GM18867 (cell line): ENCODE measurements around the gene WWOX.

Source experiments
- ATAC-seq: cut with Tn5 transposase; IDR thresholded peaks from one replicate; pipeline ENCODE4 v1.9.1; 2021; ENCODE audit warnings: mild to moderate bottlenecking, moderate library complexity; ENCODE audit not compliant: unreplicated experiment

The WWOX gene

DNA sequence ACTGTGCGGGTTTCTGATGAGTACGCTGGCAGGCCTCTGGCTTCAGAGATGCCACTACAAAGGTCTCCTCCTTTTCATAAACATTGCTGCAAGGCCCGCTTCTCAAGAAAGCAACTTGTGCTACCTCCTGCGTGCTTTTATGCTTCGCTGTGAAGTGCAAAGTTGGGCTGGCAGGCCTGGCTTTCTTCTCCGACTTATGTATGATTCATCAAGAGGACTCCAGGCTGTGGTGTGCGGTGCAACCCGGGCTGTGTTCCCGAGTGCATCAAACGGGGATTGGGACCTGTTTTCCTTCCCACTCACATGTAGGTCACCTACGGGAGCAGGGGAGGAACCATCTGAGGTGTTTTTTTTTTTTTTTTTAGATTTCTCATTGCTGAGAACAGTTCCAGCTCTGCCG, 534.1 kb downstream of the WWOX start:
- no peak for ATAC-seq

DNA sequence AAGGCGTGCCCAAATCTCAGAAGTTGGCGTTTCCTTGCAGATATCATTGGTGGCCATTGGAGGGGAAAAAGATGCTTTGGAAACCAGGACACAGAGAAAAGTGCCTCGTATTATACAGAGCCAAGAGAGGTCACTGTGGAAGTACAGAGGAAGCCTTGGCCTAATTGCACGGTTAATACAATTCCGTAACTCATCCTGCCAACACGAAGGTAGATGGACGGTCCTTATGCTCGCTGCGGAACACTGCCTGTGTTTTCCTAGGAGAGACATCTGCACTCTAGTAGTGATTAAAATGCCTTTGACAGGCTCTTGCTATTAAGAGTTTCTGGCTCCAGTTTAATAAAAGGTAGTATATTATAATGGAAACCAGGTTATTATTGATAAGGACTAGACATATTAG, 536.4 kb downstream of the WWOX start:
- no peak for ATAC-seq

- no peak for ATAC-seq
Observed at GRCh38 chr16:78638371-78638770, 538.9 kb downstream of the WWOX start.

DNA sequence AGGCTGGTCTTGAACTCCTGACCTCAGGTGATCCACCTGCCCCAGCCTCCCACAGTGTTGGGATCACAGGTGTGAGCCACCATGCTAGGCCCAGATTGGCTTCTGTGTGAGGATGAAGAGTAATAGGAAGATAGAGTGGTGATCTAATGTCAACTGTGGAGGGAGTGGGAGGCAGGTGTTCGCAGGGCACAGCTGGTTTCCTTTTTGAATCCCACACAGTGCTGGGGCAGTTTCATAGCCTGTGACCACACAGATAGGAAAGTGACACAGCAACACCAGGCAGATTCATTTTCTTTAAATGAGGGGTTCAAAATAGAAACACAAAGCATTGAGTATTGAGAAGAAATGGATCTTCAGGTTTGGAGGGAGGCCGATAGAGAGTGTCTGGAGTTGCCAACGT, 540.3 kb downstream of the WWOX start:
- peak; percentile 78 for ATAC-seq

DNA sequence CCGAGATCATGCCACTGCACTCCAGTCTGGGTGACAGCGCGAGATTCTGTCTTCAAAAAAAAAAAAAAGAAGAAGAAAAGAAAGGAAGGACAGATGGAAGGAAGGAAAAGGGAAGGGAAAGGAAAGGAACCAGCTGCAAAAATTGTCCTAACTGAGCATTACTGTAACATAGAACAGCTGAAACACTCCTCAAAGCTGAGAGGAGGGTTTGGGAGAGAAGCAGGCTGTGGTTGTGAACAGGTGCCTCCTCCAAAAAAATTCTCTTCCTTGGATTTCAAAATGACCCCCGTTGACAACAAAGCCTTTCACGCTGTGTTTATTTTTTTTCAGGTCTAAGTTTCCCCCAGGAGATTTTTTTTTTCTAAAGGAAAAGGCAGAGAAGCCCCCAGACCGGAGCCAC, 541.4 kb downstream of the WWOX start:
- no peak for ATAC-seq

DNA sequence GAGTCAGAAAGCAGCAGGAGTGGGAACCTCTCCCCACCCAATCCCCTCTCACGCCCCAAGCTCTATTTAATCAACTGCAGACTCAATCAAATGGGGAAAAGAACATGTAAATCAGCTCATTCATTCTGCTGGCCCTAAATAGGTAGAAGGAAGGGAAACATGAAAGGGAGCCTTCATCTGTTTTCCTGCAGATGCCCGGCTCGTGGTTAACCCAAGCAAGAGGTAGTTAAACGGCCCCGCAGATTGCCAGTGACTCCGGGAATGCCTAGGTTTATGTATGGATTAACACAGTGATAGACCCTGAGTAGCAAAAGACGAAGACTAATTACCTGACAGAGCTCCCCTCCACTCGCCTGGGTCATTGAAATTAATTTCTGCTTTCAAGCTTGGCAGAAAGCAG, 542.0 kb downstream of the WWOX start:
- ATAC-seq = no peak

DNA sequence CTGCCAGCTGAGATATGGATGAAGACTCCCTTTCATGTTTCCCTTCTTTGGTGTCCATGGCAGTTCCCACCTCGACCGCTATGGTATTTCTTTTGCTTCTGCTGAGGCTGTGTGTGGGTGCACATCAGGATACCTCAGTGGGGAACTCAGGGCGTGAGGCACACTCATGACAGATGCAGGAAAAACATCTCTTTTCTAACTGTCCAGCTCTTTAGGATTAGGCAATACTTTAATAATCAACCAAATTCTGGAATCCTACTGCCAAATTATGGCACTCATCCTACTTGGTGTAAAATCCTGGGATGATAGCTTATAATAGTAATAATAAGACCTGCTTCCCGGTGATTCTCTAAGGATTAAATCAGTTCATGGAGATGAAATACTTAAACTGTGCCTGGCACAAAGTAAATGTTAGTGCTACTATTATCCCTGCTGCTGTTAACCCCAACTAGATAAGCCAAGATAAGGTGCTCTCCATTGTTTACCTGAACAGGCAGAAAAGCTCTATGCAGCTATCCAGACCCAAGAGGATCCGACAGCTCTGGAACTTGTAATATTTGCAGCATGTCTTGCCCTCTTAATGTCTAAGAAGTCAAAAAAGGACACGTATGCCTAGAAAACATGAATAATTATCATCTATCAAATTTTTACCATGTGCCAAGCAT, 543.3 kb downstream of the WWOX start:
- no peak for ATAC-seq

DNA sequence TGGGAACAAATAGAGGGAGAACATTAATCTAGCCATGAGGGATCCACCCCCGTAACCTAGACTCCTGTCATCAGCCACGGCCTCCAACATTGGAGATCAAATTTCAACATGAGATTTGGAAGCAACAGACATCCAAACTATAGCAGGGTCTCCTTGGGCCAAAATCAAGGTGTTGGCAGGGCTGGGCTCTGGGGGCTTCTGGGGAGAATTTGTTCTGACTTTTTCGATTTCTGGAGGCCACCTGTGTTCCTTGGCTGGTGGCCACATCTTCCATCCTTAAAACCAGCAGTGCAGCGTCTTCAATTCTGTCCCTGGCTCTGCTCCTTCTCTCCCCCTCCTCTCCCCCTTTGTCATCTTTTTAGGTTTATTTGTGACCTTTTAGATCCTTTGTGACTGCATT, 546.2 kb downstream of the WWOX start:
- no peak for ATAC-seq

DNA sequence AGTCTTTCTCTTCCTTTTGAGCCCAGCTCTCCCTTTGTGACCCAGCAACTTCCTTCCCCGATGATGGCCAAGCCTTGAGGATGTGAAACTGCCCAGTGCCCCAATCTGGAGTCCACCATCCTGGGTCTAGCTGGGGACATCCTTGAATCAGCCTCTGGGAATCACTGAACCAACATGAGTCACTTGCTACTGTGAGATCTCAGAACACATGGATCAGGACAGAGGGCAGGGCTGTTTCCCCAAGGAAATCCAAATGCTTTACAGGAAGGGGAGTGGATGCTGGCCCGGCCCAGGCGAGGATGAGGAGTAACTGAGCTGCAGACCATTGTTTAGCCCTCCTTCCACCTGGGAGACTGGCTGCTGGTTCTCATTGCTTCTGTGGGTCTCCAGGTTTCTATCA, 547.6 kb downstream of the WWOX start:
- no peak for ATAC-seq

DNA sequence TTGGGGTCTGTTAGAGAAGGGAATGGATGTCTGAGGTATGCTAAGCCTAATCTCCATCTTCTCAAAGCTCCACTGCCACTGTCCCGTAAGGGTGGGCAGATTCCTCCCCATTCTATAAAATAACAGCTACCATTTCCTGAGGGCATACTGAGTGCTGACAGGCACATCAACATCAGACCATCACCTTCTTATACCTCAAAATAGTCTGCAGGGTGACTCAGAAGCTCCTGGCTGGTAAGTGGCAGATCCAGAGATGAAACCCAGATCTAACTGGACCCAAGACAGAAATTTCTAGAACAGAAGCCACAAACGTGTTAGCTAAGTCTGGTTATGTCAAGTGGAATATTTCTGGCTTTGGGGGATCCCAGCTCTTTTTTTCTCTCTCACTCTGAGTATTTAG, 548.0 kb downstream of the WWOX start:
- ATAC-seq = no peak

- ATAC-seq = no peak
Observed at GRCh38 chr16:78648517-78648916, 549.1 kb downstream of the WWOX start.

GRCh38 chr16:78650339-78651074, 551.1 kb downstream of the WWOX start:
- no peak for ATAC-seq

DNA sequence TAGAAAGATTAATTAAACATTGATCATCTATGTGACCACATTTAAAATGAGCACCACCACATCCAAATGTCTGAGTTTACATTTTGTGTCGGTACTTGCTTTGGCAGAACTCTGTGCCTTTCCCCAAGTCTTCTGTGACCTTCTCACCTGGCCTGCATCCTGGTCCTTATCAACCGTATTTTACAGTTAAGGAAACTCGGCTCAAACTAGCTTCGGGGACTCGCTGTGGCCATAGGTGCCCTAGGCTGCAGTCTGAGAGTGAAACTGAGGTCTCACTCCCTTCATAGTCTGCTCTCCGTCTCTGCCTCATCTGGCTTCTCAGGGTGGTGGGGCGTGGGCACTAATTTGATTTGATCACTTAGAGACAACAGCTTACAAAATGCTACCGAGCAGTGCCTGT, 555.5 kb downstream of the WWOX start:
- no peak for ATAC-seq

GRCh38 chr16:78655331-78656113, 556.1 kb downstream of the WWOX start:
- no peak for ATAC-seq

DNA sequence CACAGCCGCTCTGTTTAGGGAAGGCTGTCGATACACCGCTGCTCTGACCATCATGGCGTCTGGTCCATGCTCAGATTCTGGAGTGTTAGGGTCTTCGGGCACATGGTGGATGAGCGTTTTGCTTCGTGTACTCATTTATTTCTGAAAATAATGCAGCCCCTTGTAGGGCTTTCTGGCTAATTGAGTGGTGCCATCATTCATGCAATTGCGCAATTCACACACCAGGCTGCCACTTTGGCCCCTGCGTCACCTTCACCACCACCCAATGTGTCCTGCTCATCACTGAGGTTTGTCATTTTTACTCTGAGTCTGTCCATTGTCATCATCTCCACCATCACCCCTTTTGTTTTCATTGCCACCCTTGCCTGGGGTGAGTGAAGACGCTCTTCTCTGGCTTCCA, 557.4 kb downstream of the WWOX start:
- no peak for ATAC-seq

DNA sequence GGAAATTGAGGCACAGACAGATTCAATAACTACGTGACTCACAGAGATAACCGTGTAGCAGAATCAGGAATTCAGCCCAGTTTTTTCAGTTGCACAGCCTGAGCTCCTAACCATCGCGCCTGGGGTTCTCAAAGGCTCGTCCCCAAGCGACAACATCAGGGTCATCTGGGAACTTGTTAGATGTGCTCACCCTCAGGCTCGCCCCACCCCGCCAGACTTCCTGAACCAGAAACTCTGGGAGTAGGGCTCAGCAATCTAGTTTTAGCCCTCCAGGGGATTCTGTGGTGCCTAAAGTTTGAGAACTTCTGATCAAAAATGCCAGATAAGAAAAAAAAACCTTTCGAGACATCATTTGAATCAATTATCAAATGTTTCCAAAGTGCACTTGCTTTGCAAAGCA, 559.8 kb downstream of the WWOX start:
- no peak for ATAC-seq

GRCh38 chr16:78659668-78660217, 560.3 kb downstream of the WWOX start:
- no peak for ATAC-seq

DNA sequence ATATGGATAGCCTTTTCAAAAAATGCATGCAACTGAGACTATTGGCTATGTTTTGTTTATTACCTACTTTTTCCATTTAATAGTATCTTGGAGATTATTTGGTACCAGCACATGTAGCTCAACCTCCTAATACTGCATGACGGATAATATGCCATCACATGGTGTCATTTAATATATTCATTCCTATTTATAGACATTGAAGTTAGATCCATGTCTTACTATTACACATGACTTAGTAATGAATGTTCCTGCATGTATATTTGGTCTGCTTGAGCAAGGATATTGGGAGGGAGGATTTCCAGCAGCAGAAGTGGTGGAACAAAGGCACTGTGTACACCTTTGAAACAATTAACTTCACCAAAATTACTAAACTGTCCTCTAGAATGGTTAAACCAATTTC, 561.3 kb downstream of the WWOX start:
- no peak for ATAC-seq

- ATAC-seq = no peak
Observed at GRCh38 chr16:78663690-78664089, 564.2 kb downstream of the WWOX start.

- no peak for ATAC-seq
Observed at GRCh38 chr16:78664811-78665772, 565.6 kb downstream of the WWOX start.

DNA sequence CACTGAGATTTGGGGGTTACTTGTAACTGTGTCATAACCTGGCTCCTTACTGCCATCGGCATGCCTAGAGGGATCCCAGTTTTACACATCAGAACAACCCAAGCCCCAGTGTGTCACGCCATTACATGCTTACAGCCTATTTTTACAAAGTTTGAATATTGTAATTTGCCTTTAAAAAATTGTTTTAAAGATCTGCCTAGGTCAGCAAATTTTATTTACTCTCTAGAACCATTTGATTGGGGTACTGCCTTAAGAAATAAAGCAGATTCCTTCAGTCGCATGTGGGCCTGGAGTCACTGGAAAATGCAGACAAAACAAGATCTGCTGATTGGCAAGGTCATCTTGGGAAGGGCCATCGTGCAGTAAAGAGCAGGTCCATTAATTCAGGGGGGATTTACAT, 566.9 kb downstream of the WWOX start:
- ATAC-seq = no peak
